ENCODE data around the gene MESP1.

The MESP1 gene

GRCh38 chr15:89781055-89781454, 30.0 kb upstream of the MESP1 start:
- no peak for DNase-seq (ENCODE audit: low read depth)

- no peak for DNase-seq (ENCODE audit: low read depth)
These were observed 29.6 kb upstream of the MESP1 start for GRCh38 chr15:89780601-89781000.

GRCh38 chr15:89778861-89779260, 27.8 kb upstream of the MESP1 start:
- DNase-seq (ENCODE audit: low read depth) = no peak

- DNase-seq (ENCODE audit: low read depth) = no peak
These were observed 26.8 kb upstream of the MESP1 start for GRCh38 chr15:89777782-89778380.

- no peak for DNase-seq (ENCODE audit: low read depth)
These were observed 26.2 kb upstream of the MESP1 start for GRCh38 chr15:89777073-89777751.

GRCh38 chr15:89776274-89777072, 25.4 kb upstream of the MESP1 start, which contains the start of gene MESP2:
MESP2 (plus strand) TSS chr15:89776332; CDS start chr15:89776358, 26 bp downstream.
- peak; percentile 60 for DNase-seq (ENCODE audit: low read depth)

- DNase-seq (ENCODE audit: low read depth) = no peak
These were observed 24.8 kb upstream of the MESP1 start for GRCh38 chr15:89775815-89776214.

- DNase-seq (ENCODE audit: low read depth) = no peak
These were observed 23.4 kb upstream of the MESP1 start for GRCh38 chr15:89774492-89774891.

GRCh38 chr15:89772932-89773583, 22.0 kb upstream of the MESP1 start:
- no peak for DNase-seq (ENCODE audit: low read depth)

GRCh38 chr15:89770041-89770440, 19.0 kb upstream of the MESP1 start:
- DNase-seq (ENCODE audit: low read depth) = no peak

- no peak for DNase-seq (ENCODE audit: low read depth)
These were observed 18.3 kb upstream of the MESP1 start for GRCh38 chr15:89769366-89769765.

- no peak for DNase-seq (ENCODE audit: low read depth)
These were observed 17.0 kb upstream of the MESP1 start for GRCh38 chr15:89768071-89768500.

- no peak for DNase-seq (ENCODE audit: low read depth)
These were observed 16.4 kb upstream of the MESP1 start for GRCh38 chr15:89767411-89767915.

GRCh38 chr15:89766357-89767311, 15.6 kb upstream of the MESP1 start:
- no peak for DNase-seq (ENCODE audit: low read depth)

GRCh38 chr15:89765694-89766093, 14.6 kb upstream of the MESP1 start:
- no peak for DNase-seq (ENCODE audit: low read depth)

- no peak for DNase-seq (ENCODE audit: low read depth)
These were observed 10.9 kb upstream of the MESP1 start for GRCh38 chr15:89761929-89762328.

GRCh38 chr15:89761009-89761831, 10.2 kb upstream of the MESP1 start:
- DNase-seq (ENCODE audit: low read depth) = no peak

GRCh38 chr15:89760303-89761008, 9.4 kb upstream of the MESP1 start:
- DNase-seq (ENCODE audit: low read depth) = peak; percentile 69

- DNase-seq (ENCODE audit: low read depth) = no peak
These were observed 8.8 kb upstream of the MESP1 start for GRCh38 chr15:89759835-89760234.

- DNase-seq (ENCODE audit: low read depth) = no peak
These were observed 7.9 kb upstream of the MESP1 start for GRCh38 chr15:89758981-89759380.
